ENCODE results near the gene TMEM259.

Gene TMEM259

DNA sequence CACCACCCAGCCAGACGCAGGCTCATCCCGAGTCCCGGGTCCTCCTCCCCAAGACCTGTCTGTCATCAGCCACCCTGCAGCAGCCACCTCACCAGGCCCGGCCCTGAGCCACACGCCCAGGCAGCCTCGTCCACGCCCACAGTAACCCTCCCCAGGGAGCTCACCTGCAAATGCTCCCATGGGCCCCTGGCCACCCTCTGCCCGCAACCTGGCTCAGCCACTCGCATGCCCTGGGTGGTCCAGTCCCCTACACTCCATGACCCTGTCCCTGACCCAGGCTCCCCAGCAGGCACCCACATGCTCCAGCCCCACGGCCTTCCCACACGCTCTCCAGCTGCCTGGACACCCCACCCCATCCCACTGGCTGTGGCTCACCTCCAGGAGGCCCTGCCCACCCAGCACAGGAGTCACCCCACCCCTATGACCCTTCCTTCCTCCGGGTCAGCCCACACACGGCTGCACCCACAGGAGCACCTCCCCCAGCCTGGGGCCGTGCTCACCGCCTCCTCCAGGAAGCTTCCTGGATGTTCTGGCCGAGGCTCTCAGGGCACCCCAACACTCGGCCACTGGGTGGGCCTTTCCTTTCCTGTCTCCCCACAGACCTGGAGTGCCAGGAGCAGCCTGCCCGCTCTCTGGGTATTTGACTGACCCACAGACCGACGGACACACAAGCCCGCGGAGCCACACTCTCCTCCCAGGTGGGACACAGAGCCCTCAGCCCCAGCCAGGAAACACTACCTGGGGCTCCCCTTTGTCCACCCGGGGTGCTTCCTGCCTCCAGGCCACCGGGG lies 3.6 kb downstream of the TMEM259 start:
- DNase-seq (ENCODE audit: low spot score) = no peak

DNA sequence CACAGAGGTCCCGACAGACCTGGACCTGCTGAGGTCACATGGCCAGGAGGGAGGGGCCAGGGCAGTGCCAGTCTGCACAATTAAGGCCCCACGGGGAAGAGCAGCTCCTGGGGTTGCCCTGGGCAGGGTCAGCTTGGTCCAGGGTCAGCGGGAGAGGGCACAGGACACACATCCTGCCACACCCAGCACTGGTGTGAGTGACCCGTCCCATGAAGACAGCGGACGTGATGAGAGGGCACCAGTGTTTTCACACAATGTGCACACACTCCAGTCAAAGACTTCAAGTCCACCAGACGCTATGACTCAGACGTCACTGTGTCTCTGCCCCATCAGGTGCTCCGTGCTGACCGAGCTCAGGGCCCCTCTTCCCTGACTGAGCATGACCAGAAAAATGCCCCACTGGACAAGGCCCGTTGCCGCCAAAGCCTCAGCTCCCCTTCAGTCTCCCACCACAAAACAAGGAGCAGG lies 4.2 kb downstream of the TMEM259 start:
- DNase-seq (ENCODE audit: low spot score) = no peak

DNA sequence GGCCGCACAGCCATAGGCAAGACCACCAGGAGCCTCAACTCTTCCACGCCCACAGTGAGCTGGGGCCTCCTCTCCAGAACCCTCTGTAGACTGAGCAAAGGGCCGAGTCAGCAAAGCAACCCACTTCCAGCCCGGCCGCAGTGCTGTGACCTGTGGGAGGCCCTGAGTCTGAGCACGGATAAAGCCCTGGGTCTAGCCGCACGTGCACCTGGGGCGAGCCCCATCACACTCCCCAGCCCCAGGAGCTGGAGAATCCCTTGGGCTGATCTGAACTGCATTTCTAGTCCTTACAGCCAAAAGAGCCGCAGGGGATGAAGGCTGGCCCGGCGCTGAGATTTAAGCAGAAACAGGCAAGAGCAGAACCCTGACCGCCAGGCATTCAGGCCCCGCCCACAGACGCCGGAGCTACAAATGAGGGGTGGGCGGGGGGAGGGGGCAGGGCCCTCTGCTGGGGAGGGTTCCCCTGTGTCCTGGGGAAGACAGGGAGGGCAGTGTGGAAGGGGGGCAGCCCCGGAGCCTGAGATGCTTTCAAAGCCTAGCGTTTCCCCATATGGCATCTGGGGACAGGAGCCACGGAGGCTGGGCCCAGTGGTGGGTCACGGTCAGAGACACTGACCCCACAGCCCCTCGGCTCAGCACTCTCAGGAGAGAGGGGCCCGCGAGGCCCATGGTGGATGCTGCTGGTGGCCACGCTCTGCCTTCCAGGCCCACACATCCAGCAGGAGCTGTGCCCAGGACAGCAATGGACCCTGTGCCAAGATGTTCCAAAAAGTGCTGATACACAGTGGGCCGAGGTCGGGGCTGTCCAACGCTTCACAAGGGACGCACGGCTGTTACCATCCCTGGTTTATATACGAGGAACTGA lies 4.9 kb downstream of the TMEM259 start:
- no peak for DNase-seq (ENCODE audit: low spot score)

DNA sequence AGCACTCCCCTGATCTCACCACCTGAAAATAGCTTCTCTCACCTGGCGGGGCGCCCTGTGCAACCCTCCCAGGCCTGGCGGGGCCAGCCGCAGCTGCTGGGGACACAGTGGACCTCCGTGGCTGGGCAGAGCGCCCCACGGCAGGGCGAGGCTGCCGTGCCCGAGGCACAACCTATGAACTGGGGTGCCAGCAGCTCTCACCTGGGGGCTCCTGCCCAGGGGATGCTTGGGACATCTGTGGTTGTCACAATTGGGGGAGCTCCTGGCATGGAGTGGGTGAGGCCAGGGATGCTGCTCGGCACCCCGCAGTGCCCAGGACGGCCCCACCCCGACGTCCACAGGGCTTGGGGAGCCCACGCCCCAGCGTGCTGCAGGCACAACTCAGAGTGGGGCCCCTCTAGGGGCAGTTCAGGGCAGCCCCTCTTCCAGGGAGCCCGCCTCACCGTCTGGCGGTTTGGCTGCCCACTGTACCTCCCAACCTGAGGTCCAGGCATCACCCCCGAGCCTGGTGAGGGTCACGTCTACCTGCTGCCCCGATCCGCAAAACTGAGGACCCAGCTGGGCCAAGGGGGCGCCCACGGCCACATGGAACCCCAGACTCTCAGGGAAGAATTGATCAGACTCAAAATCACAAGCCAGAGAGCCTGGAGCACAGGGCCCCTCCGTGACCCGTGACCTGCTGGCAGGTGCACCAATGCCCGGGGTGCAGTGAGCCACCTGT lies 5.7 kb downstream of the TMEM259 start:
- no peak for DNase-seq (ENCODE audit: low spot score)

DNA sequence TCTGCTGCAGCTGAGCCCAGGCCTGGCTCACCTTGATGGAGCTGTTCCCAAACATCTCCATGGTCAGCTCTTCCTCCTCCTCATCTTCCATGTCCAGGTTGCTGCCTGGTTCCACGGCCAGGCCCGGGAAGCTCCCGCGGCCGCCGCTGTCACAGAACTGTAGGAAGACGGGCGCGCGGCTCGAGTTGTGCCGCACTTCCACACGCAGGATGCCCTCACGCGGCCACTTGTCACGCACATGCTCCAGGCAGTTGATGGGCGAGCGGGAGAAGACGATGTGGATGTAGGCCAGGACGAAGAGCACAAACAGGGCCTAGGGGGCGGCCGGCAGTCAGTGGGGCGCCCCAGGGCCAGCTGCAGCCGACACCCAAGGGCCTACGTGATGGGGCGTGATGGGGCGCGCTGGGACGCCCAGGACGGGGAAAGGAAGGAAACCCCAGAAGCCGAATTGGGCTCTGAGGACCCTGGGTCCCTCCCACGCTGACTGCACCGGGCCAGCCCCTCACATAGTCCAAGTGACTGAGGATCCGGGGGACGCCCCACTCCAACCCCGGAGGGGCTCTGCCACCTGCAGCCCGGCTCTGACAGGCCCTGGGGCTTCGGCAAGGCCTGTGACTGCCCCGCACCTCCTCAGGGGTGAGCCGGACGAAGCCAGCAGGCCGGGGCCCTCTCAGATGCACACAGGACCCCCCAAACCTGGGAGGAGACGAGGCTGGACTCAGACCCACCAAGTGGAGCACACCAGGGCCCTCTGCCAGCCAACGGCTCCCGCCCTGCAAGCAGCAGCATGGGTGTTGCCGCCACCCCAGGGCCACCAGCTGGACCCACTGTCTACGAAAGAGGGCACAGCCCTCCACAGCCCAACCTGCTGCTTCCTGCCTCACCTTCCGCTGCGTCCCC lies 6.5 kb downstream of the TMEM259 start:
- DNase-seq (ENCODE audit: low spot score) = no peak

DNA sequence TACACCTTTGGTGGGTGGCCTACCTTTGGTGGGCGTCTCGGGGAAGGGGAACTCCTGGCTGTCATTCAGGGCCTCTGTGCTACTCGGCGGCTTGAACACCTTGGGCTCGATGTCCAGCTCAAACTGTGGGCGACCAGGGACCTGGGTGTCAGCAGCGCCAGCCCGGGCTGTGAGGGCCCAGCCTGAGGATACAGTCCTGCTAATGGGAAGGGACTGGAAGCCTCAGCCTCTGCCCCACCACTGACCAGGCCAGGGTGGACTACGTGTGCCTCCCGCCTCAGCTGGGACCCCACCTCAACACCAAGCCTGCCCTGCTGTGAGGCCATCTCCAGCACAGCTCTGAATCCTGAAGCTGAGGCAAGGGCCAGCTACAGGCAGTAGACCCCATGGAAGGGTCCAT lies 7.7 kb downstream of the TMEM259 start:
- no peak for DNase-seq (ENCODE audit: low spot score)

DNA sequence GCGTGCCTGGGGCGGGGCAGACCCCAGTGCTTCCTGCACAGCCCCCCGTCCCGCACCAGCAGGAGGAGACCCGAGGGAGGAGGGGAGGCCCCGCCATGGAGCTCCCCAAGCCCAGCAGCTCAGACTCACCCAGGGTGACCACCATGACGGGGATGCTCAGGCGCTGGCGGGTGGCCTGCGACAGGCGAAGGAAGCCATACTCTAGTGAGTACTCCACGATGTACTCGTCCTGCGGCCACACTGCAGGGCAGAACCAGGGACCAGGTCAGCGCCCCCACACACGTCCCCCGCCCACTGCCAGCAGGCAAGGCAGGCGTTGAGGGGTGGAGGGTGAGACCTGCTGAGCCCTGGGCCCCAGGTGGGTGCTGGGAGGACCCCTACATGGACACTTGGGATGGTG lies 8.6 kb downstream of the TMEM259 start:
- no peak for DNase-seq (ENCODE audit: low spot score)

DNA sequence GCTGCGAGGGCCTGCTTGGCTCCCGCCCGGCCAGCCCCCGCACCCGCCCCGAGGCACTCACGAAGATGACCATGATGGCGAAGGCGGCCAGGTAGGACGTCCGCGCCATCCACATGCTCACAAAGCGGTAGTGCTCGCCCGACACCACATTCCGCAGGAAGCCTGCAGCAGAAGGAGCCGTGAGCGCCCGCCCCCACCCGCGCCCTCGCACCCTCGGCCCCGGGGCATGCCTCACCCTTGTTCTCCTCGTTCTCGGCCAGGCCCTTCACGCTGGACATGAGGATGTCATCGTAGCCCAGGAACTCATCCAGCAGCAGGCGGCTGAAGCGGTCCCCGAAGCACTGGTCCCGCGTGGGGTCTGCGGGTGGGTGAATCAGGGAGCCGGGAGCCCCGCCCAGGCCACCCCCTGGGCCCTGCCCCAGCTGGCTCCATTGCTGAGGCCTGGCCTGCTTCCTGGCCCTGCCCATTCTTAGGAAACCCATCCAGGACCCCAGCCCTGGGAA lies 9.0 kb downstream of the TMEM259 start:
- DNase-seq (ENCODE audit: low spot score) = no peak

DNA sequence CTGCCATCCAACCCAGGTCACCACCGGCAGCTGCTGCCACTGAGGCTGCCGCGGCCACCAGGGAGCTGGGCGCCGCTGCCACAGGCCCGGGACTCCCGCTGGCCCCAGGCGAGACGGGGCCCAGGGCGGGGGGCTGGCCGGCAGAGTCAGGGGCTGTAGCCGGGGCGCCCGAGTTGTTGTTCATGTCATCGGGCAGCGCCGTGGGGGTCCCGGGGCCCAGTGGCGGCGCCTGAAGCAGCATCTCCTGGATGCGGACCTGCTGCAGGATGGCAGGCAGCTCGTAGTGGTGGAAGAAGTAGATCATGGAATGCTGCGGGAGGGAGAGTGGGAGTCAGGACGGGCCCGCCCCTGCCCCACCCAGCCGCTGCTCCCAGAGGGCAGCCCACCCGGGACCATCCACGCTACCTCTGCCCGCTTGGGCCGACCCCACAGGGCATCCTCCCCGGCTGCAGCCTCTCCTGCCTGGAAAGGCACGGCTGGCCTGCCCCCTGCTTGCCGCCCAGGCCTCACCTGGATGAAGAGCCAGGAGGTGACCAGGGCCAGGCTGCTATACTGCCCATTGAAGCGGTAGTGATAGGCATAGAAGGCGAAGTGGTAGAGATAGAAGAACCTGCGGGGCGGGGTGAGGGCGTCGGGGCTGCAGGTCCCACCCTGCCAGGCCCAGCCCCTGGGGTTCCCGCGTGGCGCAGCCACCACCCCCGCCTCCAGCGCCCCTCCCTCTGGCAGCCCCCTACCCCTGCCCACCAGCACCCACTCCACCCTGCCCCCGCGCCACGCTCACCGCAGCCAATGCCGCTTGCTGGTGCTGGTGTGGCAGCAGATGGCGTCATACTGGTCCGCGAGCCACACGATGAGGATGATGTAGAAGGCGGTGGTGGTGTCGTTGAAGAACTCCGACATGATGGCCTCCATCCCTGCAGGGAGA lies 10.1 kb downstream of the TMEM259 start:
- DNase-seq (ENCODE audit: low spot score) = no peak

DNA sequence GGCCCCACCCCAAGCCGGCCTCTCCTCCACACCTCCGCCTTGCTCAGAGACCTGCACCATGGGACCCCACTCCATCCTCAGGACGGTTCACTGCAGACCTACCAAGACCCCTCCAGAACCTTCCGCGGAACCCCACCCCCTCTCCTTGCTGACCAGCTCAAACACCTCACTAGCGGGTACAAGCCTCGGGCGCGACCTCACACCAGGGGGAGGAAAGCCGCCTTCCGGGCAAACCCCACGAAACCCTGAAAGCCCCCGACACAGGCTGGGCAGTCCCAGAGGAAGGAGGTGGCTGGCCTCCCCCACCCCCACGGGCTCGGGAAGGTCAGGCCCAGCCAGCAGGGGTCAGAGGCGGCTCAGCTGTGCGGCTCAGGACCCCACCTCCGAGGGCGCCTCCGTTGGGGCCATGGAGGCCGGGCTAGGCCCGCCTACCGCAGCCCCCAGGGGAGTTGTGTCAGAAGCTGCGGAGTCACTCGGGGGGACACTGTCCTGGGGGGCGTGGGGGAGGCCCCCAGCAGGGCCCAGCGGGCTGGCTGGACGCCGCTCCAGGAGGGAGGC lies 10.9 kb downstream of the TMEM259 start:
- DNase-seq (ENCODE audit: low spot score) = no peak

DNA sequence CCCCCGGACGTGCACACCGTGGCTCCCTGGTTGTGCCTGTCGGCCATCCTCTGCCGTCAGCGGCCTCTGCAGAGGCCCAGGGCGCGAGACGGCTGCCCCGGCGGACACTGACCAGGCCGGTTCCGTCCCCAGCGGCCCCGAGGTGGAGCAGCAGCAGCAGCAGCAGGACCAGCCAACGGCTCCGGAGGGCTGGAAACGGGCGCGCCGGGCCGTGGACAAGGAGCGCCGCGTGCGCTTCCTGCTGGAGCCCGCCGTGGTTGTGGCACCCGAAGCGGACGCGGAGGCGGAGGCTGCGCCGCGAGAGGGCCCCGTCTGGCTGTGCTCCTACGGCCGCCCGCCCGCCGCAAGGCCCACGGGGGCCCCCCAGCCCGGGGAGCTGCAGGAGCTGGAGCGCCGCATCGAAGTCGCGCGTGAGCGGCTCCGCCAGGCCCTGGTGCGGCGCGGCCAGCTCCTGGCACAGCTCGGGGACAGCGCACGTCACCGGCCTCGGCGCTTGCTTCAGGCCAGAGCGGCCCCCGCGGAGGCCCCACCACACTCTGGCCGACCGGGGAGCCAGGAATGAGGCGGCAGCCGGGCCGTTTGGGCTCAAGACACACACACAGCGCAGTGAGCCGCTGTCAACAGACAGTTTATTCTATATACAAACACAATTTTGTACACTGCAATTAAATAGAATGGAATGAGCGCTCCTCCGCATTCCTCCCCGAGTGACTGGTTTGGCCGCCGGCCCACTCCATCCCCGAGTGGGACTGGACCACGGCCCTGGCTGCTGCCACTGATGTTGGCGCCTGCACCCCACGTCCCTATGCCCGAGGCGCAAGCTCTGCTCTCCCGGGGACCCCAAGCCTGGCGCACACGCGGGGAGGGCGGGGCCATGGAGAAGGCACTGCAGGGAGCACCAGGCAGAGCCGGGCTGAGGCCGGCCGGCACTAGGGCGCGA lies 11.6 kb downstream of the TMEM259 start:
- no peak for DNase-seq (ENCODE audit: low spot score)

DNA sequence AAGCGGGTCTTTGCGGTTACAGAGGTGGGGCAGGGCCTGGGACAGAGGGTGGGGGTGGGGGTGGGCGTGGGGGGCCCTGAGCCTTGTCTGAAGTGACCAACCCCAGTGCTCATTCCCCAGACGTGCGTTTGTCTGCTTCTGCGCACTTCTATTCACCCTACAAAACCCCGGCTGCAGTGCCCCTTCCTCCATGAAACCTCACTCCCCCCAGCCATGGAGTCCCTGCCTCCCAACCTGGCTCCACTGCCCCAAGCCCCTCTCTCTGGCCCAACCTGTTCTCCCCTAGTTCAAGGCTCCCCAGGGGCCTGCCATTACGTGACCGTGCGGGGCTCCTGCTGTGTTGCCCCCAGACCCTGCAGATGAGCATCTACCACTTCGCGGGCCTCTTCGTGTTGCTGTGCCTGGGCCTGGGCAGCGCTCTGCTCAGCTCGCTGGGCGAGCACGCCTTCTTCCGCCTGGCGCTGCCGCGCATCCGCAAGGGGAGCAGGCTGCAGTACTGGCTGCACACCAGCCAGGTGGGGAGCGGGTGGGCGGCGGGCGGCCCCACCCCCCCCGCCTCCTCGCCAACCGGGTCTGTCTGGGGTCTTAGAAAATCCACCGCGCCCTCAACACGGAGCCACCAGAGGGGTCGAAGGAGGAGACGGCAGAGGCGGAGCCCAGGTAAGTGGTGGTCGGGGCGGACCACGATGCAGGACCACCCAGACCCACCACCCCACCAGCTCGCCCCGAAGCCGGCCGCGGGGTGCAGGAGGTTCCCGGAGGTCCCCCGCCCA lies 12.5 kb downstream of the TMEM259 start:
- no peak for DNase-seq (ENCODE audit: low spot score)

DNA sequence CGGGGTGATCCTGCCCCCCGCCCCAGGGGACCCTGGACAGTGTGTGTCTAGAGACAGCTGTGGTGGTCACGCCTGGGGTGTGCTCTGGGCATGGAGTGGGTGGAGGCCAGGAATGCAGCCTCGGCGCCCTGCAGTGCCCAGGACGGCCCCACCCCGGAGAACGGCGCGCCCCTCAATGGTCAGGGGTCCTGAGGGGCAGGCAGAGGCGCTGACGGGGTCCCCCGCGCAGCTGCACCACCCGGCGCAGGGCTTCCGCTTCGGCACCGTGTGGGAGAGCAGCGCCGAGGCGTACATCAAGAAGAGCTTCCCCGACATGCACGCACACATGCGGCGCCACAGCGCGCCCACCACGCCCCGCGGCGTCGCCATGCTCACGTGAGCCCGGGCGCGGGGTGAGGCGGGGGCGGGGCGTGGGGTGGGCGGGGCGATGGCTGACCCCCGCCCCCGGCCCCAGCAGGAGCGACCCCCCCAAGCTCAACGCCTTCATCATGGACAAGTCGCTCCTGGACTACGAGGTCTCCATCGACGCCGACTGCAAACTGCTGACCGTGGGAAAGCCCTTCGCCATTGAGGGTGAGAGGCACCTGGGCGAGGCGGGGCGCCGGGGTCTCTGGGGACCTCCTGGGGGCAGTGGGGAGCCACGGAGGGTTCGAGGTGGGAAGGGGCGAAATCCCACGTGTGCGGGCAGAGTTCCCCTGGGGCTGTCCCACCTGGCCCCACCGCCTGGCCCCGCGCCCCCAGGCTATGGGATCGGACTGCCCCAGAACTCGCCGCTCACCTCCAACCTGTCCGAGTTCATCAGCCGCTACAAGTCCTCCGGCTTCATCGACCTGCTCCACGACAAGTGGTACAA lies 13.3 kb downstream of the TMEM259 start:
- no peak for DNase-seq (ENCODE audit: low spot score)

DNA sequence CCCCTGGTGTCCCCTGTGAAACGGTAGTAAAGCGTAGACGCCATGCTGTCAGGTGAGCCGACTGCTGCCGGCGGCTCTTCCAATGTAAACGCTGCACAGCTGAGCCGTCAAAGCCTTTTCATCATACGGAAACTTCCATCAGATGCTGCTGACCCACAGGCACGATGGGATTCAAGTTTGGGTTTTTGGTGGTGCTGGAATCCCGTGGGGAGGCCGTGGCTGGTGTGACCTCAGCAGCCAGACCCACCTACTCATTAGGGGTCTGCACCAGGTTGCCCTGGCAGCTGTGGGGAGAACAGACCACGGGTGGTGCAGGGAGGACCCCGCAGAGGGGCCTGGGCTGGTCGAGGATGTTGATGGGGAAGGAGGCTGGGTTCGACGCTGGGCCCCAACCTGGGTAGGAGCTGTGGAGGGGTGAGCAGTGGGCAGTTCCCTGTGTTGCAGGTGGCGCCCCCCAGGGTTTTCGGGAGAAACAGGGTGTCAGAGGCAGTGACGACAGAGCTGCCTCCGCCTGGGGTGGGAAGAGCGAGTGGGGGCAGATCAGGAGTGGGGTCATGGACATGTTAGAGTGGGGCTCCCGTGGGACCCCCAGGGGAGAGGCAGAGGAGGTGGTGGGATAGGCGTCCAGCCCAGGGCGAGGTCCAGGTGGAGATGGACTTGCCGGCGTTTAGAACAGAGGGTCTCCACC lies 14.1 kb downstream of the TMEM259 start:
- no peak for DNase-seq (ENCODE audit: low spot score)

DNA sequence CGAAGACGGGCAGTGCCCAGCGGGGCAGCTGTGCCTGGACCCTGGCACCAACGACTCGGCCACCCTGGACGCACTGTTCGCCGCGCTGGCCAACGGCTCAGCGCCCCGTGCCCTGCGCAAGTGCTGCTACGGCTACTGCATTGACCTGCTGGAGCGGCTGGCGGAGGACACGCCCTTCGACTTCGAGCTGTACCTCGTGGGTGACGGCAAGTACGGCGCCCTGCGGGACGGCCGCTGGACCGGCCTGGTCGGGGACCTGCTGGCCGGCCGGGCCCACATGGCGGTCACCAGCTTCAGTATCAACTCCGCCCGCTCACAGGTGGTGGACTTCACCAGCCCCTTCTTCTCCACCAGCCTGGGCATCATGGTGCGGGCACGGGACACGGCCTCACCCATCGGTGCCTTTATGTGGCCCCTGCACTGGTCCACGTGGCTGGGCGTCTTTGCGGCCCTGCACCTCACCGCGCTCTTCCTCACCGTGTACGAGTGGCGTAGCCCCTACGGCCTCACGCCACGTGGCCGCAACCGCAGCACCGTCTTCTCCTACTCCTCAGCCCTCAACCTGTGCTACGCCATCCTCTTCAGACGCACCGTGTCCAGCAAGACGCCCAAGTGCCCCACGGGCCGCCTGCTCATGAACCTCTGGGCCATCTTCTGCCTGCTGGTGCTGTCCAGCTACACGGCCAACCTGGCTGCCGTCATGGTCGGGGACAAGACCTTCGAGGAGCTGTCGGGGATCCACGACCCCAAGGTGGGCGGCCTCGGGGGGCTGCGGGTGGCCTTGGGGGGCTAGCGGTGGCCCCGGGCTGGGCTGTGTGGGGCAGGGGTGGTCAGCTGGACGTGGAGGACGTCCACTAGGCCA lies 15.9 kb downstream of the TMEM259 start:
- no peak for DNase-seq (ENCODE audit: low spot score)

Measured in pons (tissue), 1 donor.